ENCODE data around the gene C4orf50. TPM values are rescaled to one million over a fixed set of nuclear protein-coding genes. Genes with fewer than 3 reads are reported as not detected.

Gene C4orf50
- total and polyA plus RNA-seq, 2 of the 4 experiments (the other 2 are of a cell fraction) = not detected

DNA sequence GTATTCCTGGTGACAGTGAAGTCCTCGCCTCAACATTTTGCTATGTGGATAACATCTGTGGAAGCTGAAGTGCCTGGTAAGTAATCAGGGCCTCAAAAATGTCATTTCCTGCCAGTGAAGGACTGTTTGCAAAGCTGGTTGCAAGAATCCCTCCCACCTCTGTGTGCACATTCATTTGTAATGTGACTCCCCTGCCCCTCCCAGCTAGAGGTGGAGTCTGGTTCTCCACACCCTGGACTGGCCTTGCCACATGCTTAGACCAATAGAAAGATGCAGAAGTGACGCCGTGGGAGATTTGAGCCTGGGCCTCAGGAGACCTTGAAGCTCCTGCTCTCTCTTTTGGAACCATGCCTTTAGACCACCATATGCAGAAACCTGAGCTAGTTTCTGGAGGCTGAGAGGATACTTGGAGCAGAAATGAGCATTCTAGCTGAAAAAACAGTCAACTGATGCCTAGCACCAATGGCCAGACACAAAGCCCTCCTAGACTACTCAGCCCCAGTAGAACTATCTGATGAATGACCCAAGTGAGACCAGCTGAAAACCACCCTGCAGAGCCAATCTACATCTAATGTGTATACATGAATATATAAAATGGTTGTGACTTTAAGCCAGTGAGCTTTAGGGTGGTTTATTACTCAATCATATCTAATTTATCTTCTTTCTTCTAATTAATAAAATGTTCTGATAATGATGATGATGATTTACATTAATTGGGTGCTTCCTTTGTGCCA, 77.6 kb downstream of the C4orf50 start:
- Histone ChIP-seq H2BK120ac (ENCODE audit: low read depth, low read length) (no peak overlapping the region), H3K56ac (ENCODE audit: extremely low read depth, insufficient read depth, low read length) (no peak overlapping the region), H3K27me3 (ENCODE audit: control insufficient read depth, insufficient read depth, low read length) (peaks cover 5% of the 10 kb centered on the region), H2AK9ac (replicated peaks; ENCODE audit: low read depth, low read length, poor library complexity) (no peak overlapping the region), H4K20me1 (ENCODE audit: insufficient read depth, low read length) (no peaks in the 10 kb centered on the region), H3K4me1 (ENCODE audit: control insufficient read depth, insufficient read depth, low read length) (no peaks in the 10 kb centered on the region), H2BK20ac (ENCODE audit: low read depth, low read length) (no peak overlapping the region), H4K8ac (ENCODE audit: low read depth in 2 of 2, low read length in 2 of 2) (no peak overlapping the region), H2BK5ac (ENCODE audit: low read depth, low read length, poor library complexity, severe bottlenecking) (no peak overlapping the region), H2AFZ (replicated peaks; ENCODE audit: low read length, poor library complexity) (no peak overlapping the region), H3K23ac (ENCODE audit: low read depth, low read length) (no peak overlapping the region), H3K9me3 (ENCODE audit: control insufficient read depth, insufficient read depth, low read length) (no peaks in the 10 kb centered on the region), H3K14ac (replicated peaks; ENCODE audit: low read depth, low read length) (no peak overlapping the region), H2BK15ac (ENCODE audit: low read depth, low read length) (no peak overlapping the region), H3K9ac (ENCODE audit: low read depth, low read length) (no peak overlapping the region), H3K9me1 (ENCODE audit: insufficient read depth, low read length) (no peaks in the 10 kb centered on the region), H3K4ac (ENCODE audit: low read depth, low read length) (no peak overlapping the region), H3K79me1 (ENCODE audit: low read depth in 1 of 2, low read length in 2 of 2) (no peaks in the 10 kb centered on the region), H3K4me3 (ENCODE audit: insufficient read depth, low read depth, low read length) (no peak overlapping the region), H3K27ac (ENCODE audit: insufficient read depth, low read length) (no peak overlapping the region), H3K36me3 (ENCODE audit: control insufficient read depth, insufficient read depth, low read length) (no peaks in the 10 kb centered on the region), H4K91ac (ENCODE audit: insufficient read depth, low read depth, low read length) (no peak overlapping the region), H3K18ac (ENCODE audit: low read depth, low read length) (no peak overlapping the region), H2AK5ac (ENCODE audit: low read depth, low read length) (no peak overlapping the region), H4K5ac (ENCODE audit: low read depth, low read length) (no peak overlapping the region), H3K4me2 (ENCODE audit: low read depth, low read length) (no peak overlapping the region)
- ChIA-PET POLR2A (ENCODE audit: unreplicated experiment) (no interaction called here), CTCF (no interaction called here)
- no TSS peak for BruUV-seq (replicated peaks)
- ATAC-seq (ENCODE audit: low read depth) (no peak; the same call in 1 of the 2 replicates), DNase-seq (peak; percentile 10)
- in situ Hi-C loops (cut with MboI; ENCODE audit: low sequenced_read_pairs) = no loop called here
- TF ChIP-seq MAZ (IDR thresholded peaks at IDR 0.05; ENCODE audit: borderline replicate concordance, low read depth, low read length) (no peak), RFX5 (IDR thresholded peaks at IDR 0.05; ENCODE audit: low read depth, low read length) (no peak), CEBPB (IDR thresholded peaks at IDR 0.05; ENCODE audit: low read depth, low read length) (no peak), RCOR1 (IDR thresholded peaks at IDR 0.05; ENCODE audit: insufficient replicate concordance, low read length) (no peak), CHD1 (IDR thresholded peaks at IDR 0.05; ENCODE audit: low read depth, low read length) (no peak), FOS (IDR thresholded peaks at IDR 0.05; ENCODE audit: low read depth, low read length) (no peak), CTCF (conservative IDR thresholded peaks at IDR 0.05; ENCODE audit: low read depth, low read length) (no peak), NFE2L2 (IDR thresholded peaks at IDR 0.05; ENCODE audit: low read depth, low read length) (no peak)
- dilution Hi-C loops (cut with HindIII; ENCODE audit: low sequenced_read_pairs, unreplicated experiment) = no loop called here
- intact Hi-C loops (cut with micrococcal nuclease) = no loop called here
- WGBS, 2 experiments (ENCODE audit: extremely low coverage in 2 of 2, insufficient read length in 1 of 2) = no CpG with 5 or more reads among the region's 3 CpGs

All from IMR-90 (cell line).